SJCRH30 (cell line): Measurements from ENCODE around the gene AVEN. TPM values are rescaled to one million over a fixed set of nuclear protein-coding genes. Genes with fewer than 3 reads are reported as not detected.

ENCODE experiments used
- DNase-seq, 2 experiments: peaks; one replicate each; pipeline ENCODE4 v3.0.0-alpha.2; 2015 to 2020
- H3K27ac ChIP-seq: fragments of 250-450 bp; sonication (Bioruptor Pico); 2 replicates; pipeline ENCODE4 v1.5.1; 2020; ENCODE audit warnings: mild to moderate bottlenecking, moderate library complexity
- H3K27me3 ChIP-seq: fragments of 250-450 bp; sonication (Bioruptor Pico); 2 replicates; pipeline ENCODE4 v1.5.1; 2020; ENCODE audit warnings: mild to moderate bottlenecking, moderate library complexity
- H3K36me3 ChIP-seq: fragments of 250-450 bp; sonication (Bioruptor Pico); 2 replicates; pipeline ENCODE4 v1.5.1; 2020; ENCODE audit warnings: mild to moderate bottlenecking, moderate library complexity
- H3K4me1 ChIP-seq: fragments of 250-450 bp; sonication (Bioruptor Pico); 2 replicates; pipeline ENCODE4 v1.5.1; 2020; ENCODE audit warnings: mild to moderate bottlenecking, moderate library complexity
- H3K4me3 ChIP-seq: fragments of 250-450 bp; sonication (Bioruptor Pico); 2 replicates; pipeline ENCODE4 v1.5.1; 2020; ENCODE audit warnings: mild to moderate bottlenecking, moderate library complexity
- H3K9me3 ChIP-seq: fragments of 250-450 bp; sonication (Bioruptor Pico); replicated peaks from 2 replicates; pipeline ENCODE4 v1.5.1; 2020; ENCODE audit warnings: mild to moderate bottlenecking, moderate library complexity
- total RNA-seq: library from RNA; depleted of rRNA; stranded (reverse); fragments of >200 nt; shearing (Covaris generic); gene quantifications from 2 replicates; pipeline ENCODE4 v1.2.3, GENCODE V29; 2014

AVEN gene
- total RNA-seq, 1 experiment from 2014 or later = 16.8 TPM

DNA sequence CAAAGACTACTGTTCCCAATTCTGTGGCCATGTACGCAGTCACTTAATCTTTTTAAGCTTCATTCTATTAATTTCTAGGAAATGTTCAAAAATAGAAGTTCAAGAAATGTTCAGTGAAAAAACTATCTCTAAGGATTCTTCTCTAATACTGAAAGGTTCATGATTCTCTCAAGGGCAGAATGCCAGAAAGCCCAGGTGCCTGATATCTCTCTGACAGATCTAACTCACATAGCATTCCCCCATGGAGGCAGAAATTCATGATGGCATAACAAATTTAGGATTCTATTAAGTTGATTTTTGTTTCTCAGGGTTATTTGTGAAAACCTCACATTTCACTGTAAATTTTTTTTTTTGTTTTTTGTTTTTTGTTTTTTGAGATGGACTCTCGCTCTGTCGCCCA is 53.3 kb downstream of the AVEN start:
- Histone ChIP-seq H3K4me3 (no peak overlapping the region), H3K27me3 (no peaks in the 10 kb centered on the region), H3K4me1 (peaks cover 4% of the 10 kb centered on the region; the same call in 1 of the 2 replicates), H3K36me3 (no peaks in the 10 kb centered on the region), H3K9me3 (peaks cover 3% of the 10 kb centered on the region; the same call in 1 of the 2 replicates), H3K27ac (no peak overlapping the region)
- DNase-seq = no peak

DNA sequence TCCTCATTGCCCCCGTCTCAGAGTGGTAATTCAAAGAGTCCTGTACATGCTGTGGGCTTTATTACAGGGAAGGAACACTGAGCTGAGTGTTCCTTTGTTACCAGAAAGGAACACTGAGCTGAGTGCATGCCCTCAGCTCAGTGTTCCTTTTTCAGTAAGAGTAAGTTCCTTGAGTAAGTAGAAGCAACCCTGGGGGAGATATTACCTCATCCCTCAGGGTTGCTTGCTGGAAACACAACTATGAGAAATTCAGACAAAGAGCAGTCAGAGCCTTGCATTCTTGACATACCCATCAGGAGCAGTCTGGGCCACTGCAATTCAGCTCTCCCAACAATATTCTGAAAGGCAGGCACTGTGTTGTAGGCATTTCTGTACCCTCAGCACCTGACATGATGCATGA is 53.7 kb downstream of the AVEN start:
- Histone ChIP-seq H3K9me3 (peaks cover 3% of the 10 kb centered on the region; the same call in 1 of the 2 replicates), H3K27me3 (no peaks in the 10 kb centered on the region), H3K27ac (no peak overlapping the region), H3K4me3 (no peak overlapping the region), H3K4me1 (peaks cover 4% of the 10 kb centered on the region; the same call in 1 of the 2 replicates), H3K36me3 (no peaks in the 10 kb centered on the region)
- DNase-seq = no peak

DNA sequence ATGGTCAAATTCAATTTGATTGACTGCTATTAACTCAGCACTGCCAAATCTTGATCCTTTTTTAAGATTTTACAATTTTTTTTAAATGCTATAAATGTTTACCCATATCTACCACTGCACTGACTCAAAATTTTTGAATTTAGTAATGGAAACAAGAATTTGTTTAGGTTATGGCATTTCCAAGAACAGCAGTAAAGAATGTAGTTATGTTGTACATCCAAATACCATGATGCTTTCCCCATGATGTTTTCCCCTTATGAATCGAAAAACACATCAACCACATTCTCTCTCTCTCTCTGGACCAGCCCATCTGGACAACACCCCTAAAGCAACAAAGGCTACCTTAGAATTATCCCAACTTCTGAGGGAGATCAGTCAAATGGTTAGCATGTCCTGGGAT is 56.5 kb downstream of the AVEN start:
- Histone ChIP-seq H3K9me3 (peaks cover 3% of the 10 kb centered on the region; the same call in 1 of the 2 replicates), H3K4me3 (no peak overlapping the region), H3K4me1 (peaks cover 4% of the 10 kb centered on the region; the same call in 1 of the 2 replicates), H3K27ac (no peak overlapping the region), H3K36me3 (no peaks in the 10 kb centered on the region), H3K27me3 (no peaks in the 10 kb centered on the region)
- no peak for DNase-seq

DNA sequence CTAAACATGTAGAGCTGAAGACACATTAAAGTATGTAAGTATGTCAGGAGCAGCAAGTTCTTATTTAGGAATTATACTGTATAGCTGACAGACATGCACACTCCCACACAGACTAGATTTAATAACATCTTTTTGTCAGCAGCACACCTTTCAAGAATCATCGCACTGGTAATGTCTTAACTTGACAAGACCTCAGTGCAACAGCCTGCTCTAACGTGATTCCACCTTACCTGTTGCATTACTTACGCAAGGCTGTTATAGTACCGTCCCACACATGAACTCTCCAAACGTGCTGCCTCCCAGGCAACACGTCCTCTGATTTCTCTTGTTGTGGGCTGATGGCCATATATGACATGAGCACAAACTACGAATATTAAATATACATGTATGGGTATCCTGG is 58.8 kb downstream of the AVEN start:
- H3K36me3 ChIP-seq = no peaks in the 10 kb centered on the region
- H3K27ac ChIP-seq = no peak overlapping the region
- H3K9me3 ChIP-seq = no peaks in the 10 kb centered on the region
- no peaks in the 10 kb centered on the region; the same call in 1 of the 2 replicates for H3K4me1 ChIP-seq
- H3K4me3 ChIP-seq = no peak overlapping the region
- no peak for DNase-seq
- no peaks in the 10 kb centered on the region for H3K27me3 ChIP-seq

DNA sequence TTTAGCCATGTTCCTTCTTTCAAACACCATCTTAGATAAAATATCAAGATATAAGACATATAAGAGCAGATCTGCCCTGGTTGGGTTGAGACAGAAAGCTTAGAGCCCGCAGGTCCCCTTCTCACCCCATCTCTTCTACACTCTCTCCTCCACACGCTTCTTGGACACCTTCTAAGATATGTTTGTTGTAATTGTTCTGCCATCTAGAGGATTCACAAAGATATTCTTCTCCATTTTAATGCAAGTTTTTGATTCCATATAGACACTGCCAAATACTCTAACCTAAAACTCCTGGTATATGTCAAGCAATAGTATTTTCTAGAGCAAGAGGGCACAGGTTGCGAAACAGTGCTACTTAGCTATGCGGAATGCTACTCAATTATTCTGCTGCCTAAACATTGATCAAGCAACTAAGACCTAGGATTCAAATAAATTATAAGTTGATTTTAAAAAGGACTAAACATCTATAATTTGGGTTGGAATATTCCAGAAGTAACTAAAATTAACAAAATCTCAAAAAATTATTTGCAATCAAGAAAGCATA is 63.9 kb downstream of the AVEN start:
- no peak overlapping the region for H3K4me3 ChIP-seq
- no peak for DNase-seq
- H3K27ac ChIP-seq = no peak overlapping the region
- H3K27me3 ChIP-seq = no peaks in the 10 kb centered on the region
- no peaks in the 10 kb centered on the region for H3K9me3 ChIP-seq
- H3K4me1 ChIP-seq = no peaks in the 10 kb centered on the region
- H3K36me3 ChIP-seq = no peaks in the 10 kb centered on the region

DNA sequence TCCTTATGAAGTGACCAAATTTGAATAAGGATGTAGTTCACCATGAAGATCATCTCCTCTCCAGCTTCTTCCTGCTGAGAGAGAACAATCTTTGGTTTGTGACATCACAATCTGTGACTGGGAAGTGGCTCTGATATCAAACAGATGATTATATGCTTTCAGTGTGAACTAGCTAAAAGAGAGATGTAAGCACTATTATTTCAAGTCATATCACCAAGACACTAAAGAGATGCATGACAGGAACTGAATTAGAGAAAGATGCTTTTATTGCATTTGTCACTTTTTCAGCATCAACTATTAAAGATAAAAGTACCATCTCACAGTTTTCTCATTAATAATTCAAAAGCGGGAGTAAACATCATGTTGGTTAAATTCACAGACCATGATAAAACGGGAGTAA is 67.2 kb downstream of the AVEN start:
- Histone ChIP-seq H3K4me1 (no peaks in the 10 kb centered on the region), H3K4me3 (no peak overlapping the region), H3K36me3 (no peaks in the 10 kb centered on the region), H3K27ac (no peak overlapping the region), H3K9me3 (no peaks in the 10 kb centered on the region), H3K27me3 (no peaks in the 10 kb centered on the region)
- DNase-seq = no peak

DNA sequence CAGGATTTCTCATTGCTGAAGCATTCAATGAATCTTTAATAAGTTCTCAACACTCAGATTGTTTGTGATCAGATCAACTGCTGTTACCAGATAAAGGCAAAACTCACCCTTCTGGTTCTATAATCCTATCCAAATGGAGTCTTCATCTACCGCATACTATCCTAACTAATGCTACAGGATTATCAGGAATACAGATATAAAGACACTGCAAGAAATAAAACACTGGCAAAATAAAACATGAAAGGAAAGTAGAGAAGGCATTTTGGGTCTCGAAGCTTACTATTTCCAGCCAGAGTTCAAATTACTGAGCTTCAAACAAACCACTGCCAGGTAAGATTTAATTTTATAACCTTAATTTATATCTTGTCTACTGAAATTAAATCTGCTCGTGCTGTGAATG is 70.2 kb downstream of the AVEN start:
- Histone ChIP-seq H3K4me3 (no peak overlapping the region), H3K36me3 (no peaks in the 10 kb centered on the region), H3K27me3 (no peaks in the 10 kb centered on the region), H3K4me1 (no peaks in the 10 kb centered on the region), H3K9me3 (no peaks in the 10 kb centered on the region), H3K27ac (no peak overlapping the region)
- DNase-seq = no peak

DNA sequence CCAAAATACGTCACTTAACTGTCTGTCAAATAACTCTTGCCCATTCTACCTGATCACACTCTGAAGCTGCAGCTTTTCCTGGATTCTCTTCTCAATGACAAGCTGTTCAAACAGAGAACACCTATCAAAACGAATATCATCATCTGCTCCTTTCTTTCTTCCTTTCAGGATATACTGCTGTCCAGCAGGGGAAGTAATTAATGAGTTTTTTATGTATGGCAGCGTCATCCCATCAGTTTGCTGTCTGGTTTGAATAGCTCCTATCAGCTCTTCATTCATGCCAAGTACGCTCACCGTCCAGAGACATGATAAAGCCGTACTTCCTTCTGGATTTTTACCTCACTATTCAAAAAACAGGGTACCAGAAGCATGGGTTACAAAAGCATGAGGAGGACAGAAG is 70.8 kb downstream of the AVEN start, which contains the start of gene CHRM5:
TSS of gene CHRM5 (plus strand) at position 274 of the 400 bp plus-strand sequence. CDS start 94,221 bp downstream, outside the sequence.
- no peak for DNase-seq
- H3K27ac ChIP-seq = no peak within 1 kb of the TSS
- no peaks in the 10 kb centered on the region for H3K4me1 ChIP-seq
- no peaks in the 10 kb centered on the region for H3K36me3 ChIP-seq
- no peak within 1 kb of the TSS for H3K4me3 ChIP-seq
- no peaks in the 10 kb centered on the region for H3K27me3 ChIP-seq
- no peaks in the 10 kb centered on the region for H3K9me3 ChIP-seq

DNA sequence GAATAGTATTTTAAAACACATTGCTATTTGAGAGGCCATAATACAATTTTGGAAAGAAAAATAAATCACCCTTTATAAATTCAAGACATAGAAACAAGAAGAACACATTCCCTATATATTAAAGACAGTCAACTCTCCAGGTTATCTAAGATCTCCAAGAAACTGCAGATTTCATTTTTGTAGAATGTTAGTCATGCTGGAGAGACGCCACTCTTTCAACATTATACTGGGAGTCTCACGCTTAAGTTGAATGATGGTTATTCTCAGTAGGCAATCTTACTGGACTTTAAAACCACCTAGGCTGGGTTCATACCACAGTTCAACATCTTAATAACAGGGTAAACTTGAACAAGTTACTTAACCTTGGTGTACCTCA is 74.4 kb downstream of the AVEN start:
- H3K4me1 ChIP-seq = no peaks in the 10 kb centered on the region
- no peaks in the 10 kb centered on the region for H3K36me3 ChIP-seq
- H3K27me3 ChIP-seq = no peaks in the 10 kb centered on the region
- H3K4me3 ChIP-seq = no peak overlapping the region
- H3K27ac ChIP-seq = no peak overlapping the region
- no peak for DNase-seq
- H3K9me3 ChIP-seq = no peaks in the 10 kb centered on the region

DNA sequence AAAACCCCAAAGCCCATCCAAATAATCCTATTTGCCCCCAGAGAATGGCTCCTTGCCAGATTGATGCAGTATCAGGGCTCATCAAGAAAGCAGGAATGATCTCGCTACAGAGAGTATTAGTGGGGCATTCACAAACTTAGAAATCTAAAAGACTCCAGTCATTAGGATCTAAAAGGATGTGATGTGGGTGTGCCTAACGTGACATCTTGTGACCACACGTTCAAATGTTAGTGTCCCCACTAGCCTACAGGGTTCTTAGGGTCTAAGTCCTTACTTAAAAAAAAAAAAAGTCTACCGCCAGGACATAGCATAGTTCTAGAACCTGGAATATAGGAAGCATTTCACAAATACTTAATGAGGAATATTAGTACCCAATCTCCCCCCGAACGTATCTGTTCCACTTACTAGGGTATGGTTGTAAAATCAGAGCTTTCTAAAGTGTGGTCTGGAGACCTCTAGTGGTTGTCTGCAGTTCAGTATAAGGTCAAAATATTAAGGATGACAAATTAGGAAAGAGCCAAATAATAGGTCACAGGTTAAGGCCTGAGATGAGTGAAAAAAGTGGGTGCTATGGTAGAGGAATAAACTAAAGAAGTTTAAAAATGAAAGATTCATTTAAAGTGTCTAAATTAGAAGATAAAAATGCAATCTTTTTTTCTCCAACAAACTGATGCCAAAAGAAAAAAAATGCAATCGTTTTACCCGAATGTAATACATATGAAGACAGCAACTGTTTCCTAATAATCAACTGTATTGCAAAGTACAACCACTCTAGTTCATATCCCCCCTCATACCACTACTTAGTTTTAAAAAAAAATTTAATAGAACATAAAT is 75.0 kb downstream of the AVEN start:
- no peaks in the 10 kb centered on the region for H3K4me1 ChIP-seq
- H3K4me3 ChIP-seq = no peak overlapping the region
- no peaks in the 10 kb centered on the region for H3K27me3 ChIP-seq
- no peaks in the 10 kb centered on the region for H3K9me3 ChIP-seq
- H3K36me3 ChIP-seq = no peaks in the 10 kb centered on the region
- peak in 1 of 2 experiments; percentile 66 for DNase-seq
- no peak overlapping the region for H3K27ac ChIP-seq

DNA sequence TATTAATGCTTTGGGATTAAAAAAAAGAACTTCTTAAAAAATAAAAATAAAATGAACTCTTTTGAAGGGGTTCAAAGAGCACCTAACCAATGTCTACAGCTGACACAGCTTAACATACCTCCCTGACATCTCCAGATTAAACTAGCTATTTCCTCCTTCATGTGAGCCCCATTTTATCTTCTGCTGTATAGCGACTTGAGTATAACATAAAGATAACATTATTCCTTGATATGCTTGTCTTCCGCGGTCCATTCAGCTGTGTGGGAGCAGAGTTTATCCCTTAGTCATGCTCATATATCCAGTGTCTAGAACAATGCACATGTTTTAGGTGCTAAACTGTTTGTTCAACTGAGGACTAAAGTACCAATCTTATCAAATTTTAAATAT is 78.5 kb downstream of the AVEN start:
- Histone ChIP-seq H3K4me3 (no peak overlapping the region), H3K27me3 (no peaks in the 10 kb centered on the region)
- no peak for DNase-seq

DNA sequence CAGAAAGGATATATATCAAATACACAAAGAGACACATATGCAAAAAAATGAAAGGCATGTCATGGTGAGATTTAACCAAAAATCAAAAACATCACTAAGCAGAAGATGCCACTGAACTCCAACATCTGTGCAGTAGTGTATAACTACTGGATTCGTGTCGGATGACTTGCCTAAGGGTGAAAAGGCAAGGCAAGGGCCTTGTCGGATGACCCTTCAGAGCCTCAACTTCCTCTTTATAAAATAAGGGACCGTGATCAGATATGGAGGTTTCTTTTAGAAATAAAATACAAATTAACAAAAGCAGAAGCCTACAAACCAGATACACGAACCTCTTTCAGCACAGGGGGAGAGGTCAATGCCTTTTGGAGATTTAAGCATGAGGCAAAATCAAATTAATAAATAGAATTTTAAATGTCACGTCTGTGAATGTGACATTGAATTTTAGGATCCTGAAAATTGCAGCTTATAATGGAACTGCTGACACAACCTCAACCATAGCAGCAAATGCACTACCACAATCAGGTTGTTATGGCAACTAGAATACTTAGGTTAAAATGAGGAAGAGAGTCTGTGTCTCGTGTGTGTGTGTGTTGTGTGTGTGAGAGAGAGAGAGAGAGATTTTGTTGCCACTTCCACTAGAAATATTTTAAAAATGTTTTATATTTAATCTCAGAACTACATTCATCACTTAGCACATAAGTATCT is 79.0 kb downstream of the AVEN start:
- H3K27me3 ChIP-seq = no peaks in the 10 kb centered on the region
- no peaks in the 10 kb centered on the region for H3K36me3 ChIP-seq
- no peaks in the 10 kb centered on the region for H3K4me1 ChIP-seq
- H3K4me3 ChIP-seq = no peak overlapping the region
- no peak for DNase-seq
- H3K9me3 ChIP-seq = no peaks in the 10 kb centered on the region
- H3K27ac ChIP-seq = no peak overlapping the region

More for the DNA sequence above, 78.5 kb downstream of the AVEN start:
- H3K36me3 ChIP-seq = no peaks in the 10 kb centered on the region
- no peaks in the 10 kb centered on the region for H3K9me3 ChIP-seq
- no peak overlapping the region for H3K27ac ChIP-seq
- H3K4me1 ChIP-seq = no peaks in the 10 kb centered on the region

DNA sequence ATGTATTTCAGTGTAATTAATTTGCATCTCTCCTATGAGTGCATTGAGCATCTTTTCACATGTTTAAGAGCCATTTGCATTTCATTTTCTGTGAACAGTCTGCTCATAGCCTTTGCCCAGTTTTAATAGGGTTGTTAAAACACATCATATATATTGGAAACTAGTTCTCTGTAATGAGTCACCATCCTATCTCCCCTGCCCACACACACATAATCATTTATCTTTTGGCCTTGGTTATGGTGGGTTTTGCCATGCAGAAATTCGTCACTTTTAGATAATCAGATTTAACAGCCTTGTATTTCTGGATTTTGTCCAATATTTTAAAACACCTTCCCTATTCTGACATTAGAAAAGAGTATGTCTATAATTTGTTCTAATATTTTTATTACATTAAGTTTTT is 82.6 kb downstream of the AVEN start:
- Histone ChIP-seq H3K4me1 (no peaks in the 10 kb centered on the region), H3K27ac (no peak overlapping the region), H3K36me3 (no peaks in the 10 kb centered on the region), H3K4me3 (no peak overlapping the region), H3K9me3 (no peaks in the 10 kb centered on the region), H3K27me3 (no peaks in the 10 kb centered on the region)
- no peak for DNase-seq

DNA sequence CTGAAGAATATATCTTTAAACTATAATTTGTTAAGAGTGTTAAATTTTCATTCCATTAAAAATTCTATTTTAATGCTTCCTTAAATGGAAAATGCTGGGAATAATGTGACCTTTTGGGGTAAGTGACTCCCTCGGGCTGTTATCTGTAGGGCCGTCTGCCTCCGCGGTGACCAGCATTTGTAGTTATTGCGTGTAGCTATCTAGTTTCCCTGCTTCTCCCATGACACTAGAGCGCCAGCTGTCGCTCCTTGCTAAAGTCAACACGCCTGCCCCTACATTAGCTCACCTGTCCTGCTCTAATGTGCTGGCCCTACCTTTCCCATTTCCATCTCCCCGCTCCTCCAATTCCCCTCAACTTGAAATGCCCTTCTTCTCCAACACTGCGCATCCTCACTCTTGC is 83.1 kb downstream of the AVEN start:
- Histone ChIP-seq H3K4me3 (no peak overlapping the region), H3K27ac (no peak overlapping the region), H3K27me3 (no peaks in the 10 kb centered on the region), H3K9me3 (no peaks in the 10 kb centered on the region), H3K36me3 (no peaks in the 10 kb centered on the region), H3K4me1 (no peaks in the 10 kb centered on the region)
- DNase-seq = peak; percentile 9 to 41

DNA sequence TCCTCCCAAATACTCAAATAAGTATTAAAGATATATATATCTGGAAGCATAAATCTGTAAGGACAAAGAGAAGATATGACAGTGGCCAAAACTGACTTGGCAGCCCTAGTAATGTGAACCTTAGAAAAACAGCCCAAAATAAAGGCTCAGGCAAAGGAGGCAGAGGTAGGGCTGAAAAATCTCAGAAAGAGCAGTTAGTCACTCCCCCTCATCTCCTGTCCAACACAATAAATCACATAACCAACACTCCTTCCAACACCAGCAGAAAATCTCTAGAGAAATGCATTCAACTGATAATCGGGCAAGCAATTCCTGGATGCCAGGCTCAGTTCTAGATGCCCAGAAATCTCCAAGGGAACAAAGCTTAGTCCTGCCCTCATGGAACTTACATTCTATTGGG is 92.9 kb downstream of the AVEN start:
- H3K36me3 ChIP-seq = no peaks in the 10 kb centered on the region
- no peak for DNase-seq
- no peaks in the 10 kb centered on the region for H3K9me3 ChIP-seq
- no peaks in the 10 kb centered on the region for H3K27me3 ChIP-seq
- H3K4me3 ChIP-seq = no peak overlapping the region
- H3K4me1 ChIP-seq = no peaks in the 10 kb centered on the region
- no peak overlapping the region for H3K27ac ChIP-seq
